ENCODE measurements around the gene LGR4.

The LGR4 gene

GRCh38 chr11:27482793-27483192 is 10.2 kb upstream of the LGR4 start:
- no peak for TF ChIP-seq CTCF (IDR thresholded peaks at IDR 0.05)
- TF ChIP-seq ZFX (IDR thresholded peaks at IDR 0.05; ENCODE audit: borderline replicate concordance), result no peak
- H3K27ac ChIP-seq, result no peak overlapping the region

GRCh38 chr11:27481992-27482391 is 9.4 kb upstream of the LGR4 start:
- TF ChIP-seq CTCF (IDR thresholded peaks at IDR 0.05) (no peak), ZFX (IDR thresholded peaks at IDR 0.05; ENCODE audit: borderline replicate concordance) (no peak)
- H3K27ac ChIP-seq, result no peak overlapping the region

- no peak for TF ChIP-seq ZFX (IDR thresholded peaks at IDR 0.05; ENCODE audit: borderline replicate concordance)
- TF ChIP-seq CTCF (IDR thresholded peaks at IDR 0.05), result no peak
- H3K27ac ChIP-seq, result peak overlapping the region; percentile 32
Observed at GRCh38 chr11:27477831-27478230, 5.2 kb upstream of the LGR4 start.

GRCh38 chr11:27477243-27477642 is 4.7 kb upstream of the LGR4 start:
- no peak for TF ChIP-seq CTCF (IDR thresholded peaks at IDR 0.05)
- no peak for TF ChIP-seq ZFX (IDR thresholded peaks at IDR 0.05; ENCODE audit: borderline replicate concordance)
- peak overlapping the region; percentile 32 for H3K27ac ChIP-seq

GRCh38 chr11:27475622-27476021 is 3.0 kb upstream of the LGR4 start:
- no peak for TF ChIP-seq ZFX (IDR thresholded peaks at IDR 0.05; ENCODE audit: borderline replicate concordance)
- no peak for TF ChIP-seq CTCF (IDR thresholded peaks at IDR 0.05)
- H3K27ac ChIP-seq, result no peak overlapping the region

GRCh38 chr11:27473017-27473406 is 422 bp upstream of the LGR4 start:
- H3K27ac ChIP-seq, result peak overlapping the region; percentile 80; the same call in 1 of the 2 replicates
- TF ChIP-seq CTCF (IDR thresholded peaks at IDR 0.05) (no peak), ZFX (IDR thresholded peaks at IDR 0.05; ENCODE audit: borderline replicate concordance) (no peak)

- no peak for TF ChIP-seq ZFX (IDR thresholded peaks at IDR 0.05; ENCODE audit: borderline replicate concordance)
- no peak for TF ChIP-seq CTCF (IDR thresholded peaks at IDR 0.05)
- H3K27ac ChIP-seq, result peak overlapping the region; percentile 80
Observed at GRCh38 chr11:27471589-27472397, 797 bp downstream of the LGR4 start.

All from 22Rv1 (cell line).